H1 (cell line): ENCODE results near the gene CAPN1. TPM values are rescaled to one million over a fixed set of nuclear protein-coding genes. Genes with fewer than 3 reads are reported as not detected.
A peak's percentile ranks its signal among the peaks of the same experiment; 100 is the strongest.

Experiments used
- CTCF ChIA-PET: fragments of 300-600 bp; sonication (Branson Sonifier 250); formaldehyde crosslinking; loops from one replicate; lab custom pipeline; 2021; ENCODE audit not compliant: partially characterized antibody; lab: Charles Lee
- POLR2A ChIA-PET: fragments of 300-600 bp; sonication (Branson Sonifier 250); formaldehyde crosslinking; loops from one replicate; lab custom pipeline; 2021; ENCODE audit warnings: inconsistent platforms; ENCODE audit not compliant: partially characterized antibody; lab: Charles Lee
- DNase-seq, 2 experiments: peaks; one replicate each; pipeline versions ENCODE4 v3.0.0 to v3.0.0-alpha.2; 2010 to 2022; ENCODE audit warnings: low spot score in 2 of 2, low read depth in 1 of 2, mixed read lengths in 1 of 2
- FAIRE-seq: peaks from 2 replicates; lab custom pipeline; 2011; peaks lifted over from hg19 to GRCh38; lab: Jason Lieb, UNC
- H2AFZ ChIP-seq: 2 replicates; pipeline ENCODE4 v1.8.1; 2012; ENCODE audit warnings: low read length, inconsistent platforms
- H2AK5ac ChIP-seq: 2 replicates; pipeline ENCODE4 v1.6.1; 2013; ENCODE audit warnings: low read depth, low read length
- H2BK120ac ChIP-seq: replicated peaks from 2 replicates; pipeline ENCODE3; 2013; ENCODE audit warnings: low read depth, low read length, inconsistent platforms
- H2BK12ac ChIP-seq: 2 replicates; pipeline ENCODE4 v1.6.1; 2013; ENCODE audit warnings: low read depth, low read length
- H2BK15ac ChIP-seq: 2 replicates; pipeline ENCODE4 v1.6.1; 2013; ENCODE audit warnings: low read length
- H2BK20ac ChIP-seq: 2 replicates; pipeline ENCODE4 v1.6.1; 2013; ENCODE audit warnings: low read length
- H2BK5ac ChIP-seq: 2 replicates; pipeline ENCODE4 v1.6.1; 2013; ENCODE audit warnings: low read depth, low read length
- H3K14ac ChIP-seq: 2 replicates; pipeline ENCODE4 v1.6.1; 2013; ENCODE audit warnings: inconsistent platforms; ENCODE audit not compliant: insufficient read length
- H3K18ac ChIP-seq: 2 replicates; pipeline ENCODE4 v1.6.1; 2013; ENCODE audit warnings: low read length; ENCODE audit errors: extremely low read depth
- H3K23ac ChIP-seq: 2 replicates; pipeline ENCODE4 v1.6.1; 2013; ENCODE audit warnings: inconsistent platforms; ENCODE audit not compliant: insufficient read length
- H3K23me2 ChIP-seq: 2 replicates; pipeline ENCODE4 v1.6.1; 2013; ENCODE audit warnings: low read depth, low read length
- H3K27ac ChIP-seq: 2 replicates; pipeline ENCODE4 v1.6.1; 2011; ENCODE audit warnings: low read depth, low read length, inconsistent platforms
- H3K27me3 ChIP-seq, 4 experiments: replicated peaks in 1 of 4; 1 replicate in 1 of 4; 2 replicates in 3 of 4; pipeline versions ENCODE4 v1.6.1 to v1.8.1; 2011 to 2013; ENCODE audit warnings: low read length in 3 of 4, mild to moderate bottlenecking in 3 of 4, inconsistent platforms in 2 of 4, mixed read lengths in 2 of 4, moderate library complexity in 1 of 4; ENCODE audit not compliant: control insufficient read depth in 3 of 4, insufficient read depth in 3 of 4; ENCODE audit errors: extremely low read depth in 1 of 4
- H3K36me3 ChIP-seq, 4 experiments: 2 replicates each; pipeline versions ENCODE4 v1.6.1 to v1.8.1; 2011 to 2013; ENCODE audit warnings: mild to moderate bottlenecking in 4 of 4, low read length in 3 of 4, moderate library complexity in 2 of 4, control low read depth in 1 of 4, inconsistent platforms in 1 of 4; ENCODE audit not compliant: insufficient read depth in 4 of 4, control insufficient read depth in 2 of 4
- H3K4ac ChIP-seq: replicated peaks from 2 replicates; pipeline ENCODE3; 2013; ENCODE audit warnings: low read length, low read depth, mixed read lengths, inconsistent platforms; ENCODE audit not compliant: insufficient read length
- H3K4me1 ChIP-seq, 4 experiments: replicated peaks in 1 of 4; 1 replicate in 1 of 4; 2 replicates in 3 of 4; pipeline versions ENCODE4 v1.6.1 to v1.8.1; 2011 to 2013; ENCODE audit warnings: low read length in 3 of 4, inconsistent platforms in 2 of 4, mixed read lengths in 1 of 4; ENCODE audit not compliant: insufficient read depth in 4 of 4, control insufficient read depth in 3 of 4
- H3K4me2 ChIP-seq, 2 experiments: 2 replicates each; pipeline versions ENCODE4 v1.6.1 to v1.8.1; 2011 to 2013; ENCODE audit warnings: low read depth in 2 of 2, low read length in 2 of 2, control low read depth in 1 of 2, inconsistent platforms in 1 of 2, mild to moderate bottlenecking in 1 of 2; ENCODE audit not compliant: insufficient read depth in 1 of 2
- H3K4me3 ChIP-seq, 4 experiments: fragments of 200-600, 300-600 bp in 1 of 4; sonication (generic), shearing (Covaris generic), sonication (Bioruptor Twin) in 1 of 4; 2 replicates each; pipeline versions ENCODE4 v1.5.1 to v1.8.1; 2011 to 2016; ENCODE audit warnings: low read length in 4 of 4, low read depth in 3 of 4, control low read depth in 2 of 4, inconsistent platforms in 2 of 4, mild to moderate bottlenecking in 2 of 4, mixed read lengths in 1 of 4, moderate library complexity in 1 of 4; ENCODE audit not compliant: insufficient read depth in 2 of 4; ENCODE audit errors: extremely low read depth in 1 of 4
- H3K56ac ChIP-seq: replicated peaks from 2 replicates; pipeline ENCODE3; 2013; ENCODE audit warnings: low read depth, mild to moderate bottlenecking, mixed read lengths, low read length, inconsistent platforms; ENCODE audit not compliant: insufficient read length
- H3K79me1 ChIP-seq: 2 replicates; pipeline ENCODE4 v1.6.1; 2013; ENCODE audit warnings: low read depth, low read length, control low read depth
- H3K79me2 ChIP-seq, 2 experiments: 2 replicates each; pipeline versions ENCODE4 v1.6.1 to v1.8.1; 2012 to 2013; ENCODE audit warnings: low read length in 2 of 2, mild to moderate bottlenecking in 2 of 2, inconsistent platforms in 1 of 2; ENCODE audit not compliant: insufficient read depth in 2 of 2, control insufficient read depth in 1 of 2
- H3K9ac ChIP-seq, 4 experiments: replicated peaks in 1 of 4; 1 replicate in 1 of 4; 2 replicates in 3 of 4; pipeline versions ENCODE4 v1.6.1 to v1.8.1; 2011 to 2013; ENCODE audit warnings: low read depth in 3 of 4, low read length in 3 of 4, control low read depth in 2 of 4, mild to moderate bottlenecking in 2 of 4, moderate library complexity in 2 of 4, inconsistent platforms in 1 of 4; ENCODE audit errors: extremely low read depth in 1 of 4
- H3K9me3 ChIP-seq, 2 experiments: 2 replicates each; pipeline versions ENCODE4 v1.6.1 to v1.8.1; 2012 to 2013; ENCODE audit warnings: mild to moderate bottlenecking in 2 of 2, moderate library complexity in 2 of 2, control low read depth in 1 of 2, inconsistent platforms in 1 of 2, low read depth in 1 of 2, low read length in 1 of 2, mixed read lengths in 1 of 2; ENCODE audit not compliant: insufficient read depth in 2 of 2
- H4K20me1 ChIP-seq, 2 experiments: replicated peaks in 1 of 2; 2 replicates each; pipeline versions ENCODE3 to v1.8.1; 2011 to 2013; ENCODE audit warnings: inconsistent platforms in 2 of 2, low read length in 2 of 2, mild to moderate bottlenecking in 1 of 2; ENCODE audit not compliant: insufficient read depth in 2 of 2, control insufficient read depth in 1 of 2
- H4K5ac ChIP-seq: 2 replicates; pipeline ENCODE4 v1.6.1; 2013; ENCODE audit warnings: low read length, low read depth, mixed read lengths, inconsistent platforms; ENCODE audit not compliant: insufficient read length
- H4K8ac ChIP-seq: 2 replicates; pipeline ENCODE4 v1.8.0; 2013; ENCODE audit warnings: mild to moderate bottlenecking, moderate library complexity, low read length, inconsistent platforms; ENCODE audit not compliant: insufficient read depth; ENCODE audit errors: extremely low read depth
- H4K91ac ChIP-seq: replicated peaks from 2 replicates; pipeline ENCODE3; 2013; ENCODE audit warnings: low read length, mixed read lengths, inconsistent platforms; ENCODE audit not compliant: insufficient read length
- FOSL1 ChIP-seq: IDR thresholded peaks from 2 replicates; pipeline ENCODE4 v1.6.1; 2011; ENCODE audit warnings: mild to moderate bottlenecking, low read depth, low read length, moderate library complexity; ENCODE audit not compliant: insufficient read depth
- RFX5 ChIP-seq: IDR thresholded peaks from 2 replicates; pipeline ENCODE4 v1.6.1; 2011; ENCODE audit warnings: low read depth, low read length, improper control_type of control experiment, borderline replicate concordance
- WGBS, 2 experiments: shearing (Covaris generic) in 1 of 2; methylation state at CpG; one replicate each; pipeline versions ENCODE4 v1.1.6 to v1.1.7; 2013 to 2015; ENCODE audit warnings: low lambda C conversion rate in 2 of 2, mixed read lengths in 2 of 2, inconsistent platforms in 1 of 2, low coverage in 1 of 2, missing lambda C conversion rate in 1 of 2; ENCODE audit not compliant: insufficient replicate concordance in 2 of 2, insufficient coverage in 1 of 2, insufficient read length in 1 of 2; ENCODE audit errors: extremely low coverage in 1 of 2, missing lambda C conversion rate in 1 of 2; 5-methylcytosine and 5-hydroxymethylcytosine counted together
- polyA plus RNA-seq, 7 experiments: library from polyadenylated mRNA; depleted of rRNA in 3 of 7; stranded (reverse) in 5 of 7; unstranded in 2 of 7; fragments of >200 nt in 5 of 7; fragments of 200-250 nt in 2 of 7; gene quantifications; 1 replicate in 5 of 7; 2 replicates in 1 of 7; 4 replicates in 1 of 7; pipeline versions ENCODE4 v1.2.1 to v1.2.3, GENCODE V29; 2011 to 2013; ENCODE audit warnings: missing spikeins in 2 of 7, mixed read lengths in 2 of 7
- total RNA-seq: library from RNA; stranded (reverse); fragmentation: NEBNext Ultra II Directional; extraction: Animal tissue kit (Norgen Biotek cat#: 25700); gene quantifications from 2 replicates; pipeline ENCODE4 v1.2.1, GENCODE V29; 2021

CAPN1 gene
- total and polyA plus RNA-seq, 2 of the 8 experiments (the other 6 are each of a cell fraction or from before 2014, with no cell fraction given) = 194 to 233 TPM

DNA sequence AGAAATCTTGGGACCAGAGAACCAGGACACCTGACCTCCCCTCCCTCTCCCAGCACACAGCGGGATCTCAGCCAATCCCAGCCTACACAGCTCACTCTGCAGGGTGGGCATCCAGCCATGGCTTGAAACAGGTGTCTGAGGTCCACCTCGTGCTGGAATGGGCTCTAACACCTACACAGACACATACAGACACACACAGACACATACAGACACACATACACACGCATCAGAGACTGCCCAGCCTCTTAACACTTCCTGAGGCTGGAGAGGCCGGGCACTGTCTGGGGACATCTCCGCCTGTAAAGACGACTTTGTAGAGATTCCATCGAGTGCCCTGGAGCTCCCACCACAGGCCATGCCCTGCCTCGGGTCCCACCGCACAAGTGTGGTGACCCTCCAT lies 36.7 kb downstream of the CAPN1 start:
- 93% methylated on average over 9 of the region's 9 CpGs; no CpG with 5 or more reads in 1 of the 2 experiments for WGBS, 2 experiments
- POLR2A ChIA-PET = interaction anchor here (0.6 to 18.1 kb wide), 9 partner anchors 8 to 100 kb away, joined by 3 to 324 read pairs (median 6); partner anchors contain the start of gene ZNHIT2
- peaks cover 0 to 3% of the 10 kb centered on the region in 2 experiments for H4K20me1 ChIP-seq
- TF ChIP-seq FOSL1 (no peak), RFX5 (no peak)
- no peaks in the 10 kb centered on the region for H3K27me3 ChIP-seq
- H3K9me3 ChIP-seq = no peaks in the 10 kb centered on the region
- H3K79me2 ChIP-seq = peaks cover 0 to 15% of the 10 kb centered on the region in 2 experiments; a peak in 1 of 4 replicates
- no peak overlapping the region for H2BK20ac ChIP-seq
- no peak overlapping the region for H3K4ac ChIP-seq
- peaks cover 0 to 5% (median 2%) of the 10 kb centered on the region in 4 experiments; a peak in 2 of 8 replicates for H3K36me3 ChIP-seq
- H3K14ac ChIP-seq = no peak overlapping the region
- H3K18ac ChIP-seq = no peak overlapping the region
- no peak overlapping the region for H3K4me2 ChIP-seq
- H2AK5ac ChIP-seq = peak overlapping the region; percentile 3; the same call in 1 of the 2 replicates
- FAIRE-seq = no peak
- no peak overlapping the region; the same call in 1 of the 2 replicates for H3K27ac ChIP-seq
- H4K8ac ChIP-seq = no peak overlapping the region
- CTCF ChIA-PET = interaction anchor here (0.6 to 15.4 kb wide), 8 partner anchors 9 to 297 kb away, joined by 3 to 258 read pairs (median 4); a partner anchor contains a TSS
- H3K4me1 ChIP-seq = peaks cover 0 to 19% (median 13%) of the 10 kb centered on the region in 4 experiments; a peak in 6 of 7 replicates
- H2BK5ac ChIP-seq = no peak overlapping the region; the same call in 1 of the 2 replicates
- H2BK12ac ChIP-seq = no peak overlapping the region
- H2AFZ ChIP-seq = no peak overlapping the region
- H3K9ac ChIP-seq = no peak overlapping the region
- no peak overlapping the region for H2BK120ac ChIP-seq
- no peak overlapping the region for H3K56ac ChIP-seq
- peaks cover 11% of the 10 kb centered on the region; the same call in 1 of the 2 replicates for H3K23me2 ChIP-seq
- no peak overlapping the region; the same call in 1 of the 2 replicates for H2BK15ac ChIP-seq
- H4K5ac ChIP-seq = no peak overlapping the region
- H4K91ac ChIP-seq = no peak overlapping the region
- H3K4me3 ChIP-seq = no peak overlapping the region
- DNase-seq = no peak
- H3K79me1 ChIP-seq = peaks cover 4% of the 10 kb centered on the region
- no peak overlapping the region for H3K23ac ChIP-seq
